Measurements from ENCODE around the gene OR4D10.
"Not testable (repeated sequence)": the region's sequence is repeated elsewhere in the genome, so short reads cannot be mapped to it uniquely, and the experiment has no call there.

The OR4D10 gene

DNA sequence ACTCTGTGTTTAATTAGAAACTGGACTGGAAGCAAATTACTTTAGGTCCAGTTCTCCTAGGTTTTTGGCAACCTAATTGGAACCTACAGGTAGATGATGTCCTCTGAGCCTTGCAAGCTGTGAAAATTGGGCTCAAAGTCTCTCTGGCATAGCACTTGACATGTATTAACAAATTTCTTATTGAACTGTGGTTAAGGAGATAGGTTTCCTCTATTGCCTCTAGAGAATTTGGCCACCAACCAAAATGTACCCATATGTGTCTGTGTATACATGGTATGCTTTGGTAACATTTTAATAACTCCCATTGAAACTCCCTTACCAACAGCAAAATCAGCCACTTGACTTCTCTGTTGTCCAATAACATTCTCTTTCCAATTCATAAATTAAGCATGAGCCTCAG lies at the start of gene OR4D10:
Gene OR4D10, plus strand, starts transcription at position 301 of the 400 bp plus-strand sequence. CDS start 4,115 bp downstream, outside the sequence.
- DNase-seq = no peak

DNA sequence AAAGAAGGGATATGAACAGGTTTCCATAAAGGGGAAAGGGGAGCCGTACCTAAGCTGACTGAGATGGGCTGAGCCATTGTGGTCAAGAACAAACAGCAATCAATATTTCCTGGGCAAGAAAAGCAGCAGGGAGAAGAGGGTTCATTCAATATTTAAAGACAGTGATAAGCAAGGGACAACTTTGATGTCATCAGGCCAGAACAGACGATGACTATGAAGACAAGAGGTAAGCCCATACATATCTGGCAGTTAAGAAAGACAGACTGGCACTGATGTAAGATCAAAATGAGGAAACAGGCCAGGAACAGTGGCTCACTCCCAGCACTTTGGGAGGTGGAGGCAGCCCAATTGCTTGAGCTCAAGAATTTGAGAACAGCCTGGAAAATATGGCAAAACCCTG lies 49.3 kb upstream of the OR4D10 start:
- no peak for DNase-seq

DNA sequence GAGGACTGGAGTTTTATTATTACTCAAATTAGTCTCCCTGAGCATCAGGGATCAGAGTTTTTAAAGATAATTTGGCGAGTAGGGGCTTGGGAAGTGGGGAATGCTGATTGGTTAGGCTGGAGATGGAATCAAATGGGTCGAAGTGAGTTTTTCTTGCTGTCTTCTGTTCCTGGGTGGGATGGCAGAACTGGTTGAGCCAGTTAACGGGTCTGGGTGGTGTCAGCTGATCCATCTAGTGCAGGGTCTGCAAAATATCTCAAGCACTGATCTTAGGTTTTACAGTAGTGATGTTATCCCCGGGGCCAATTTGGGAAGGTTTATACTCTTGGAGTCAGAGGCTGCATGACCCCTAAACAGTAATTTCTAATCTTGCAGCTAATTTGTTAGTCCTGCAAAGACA lies 48.0 kb upstream of the OR4D10 start:
- no peak for DNase-seq

- DNase-seq = no peak
These were observed 46.6 kb upstream of the OR4D10 start, which contains the start of gene OR5A2 for GRCh38 chr11:59426361-59427067. Gene OR5A2, minus strand, starts transcription at chr11:59426413. Its CDS starts 3,460 bp downstream, at chr11:59422953.

- DNase-seq = no peak
These were observed 46.1 kb upstream of the OR4D10 start for GRCh38 chr11:59427068-59427382.

DNA sequence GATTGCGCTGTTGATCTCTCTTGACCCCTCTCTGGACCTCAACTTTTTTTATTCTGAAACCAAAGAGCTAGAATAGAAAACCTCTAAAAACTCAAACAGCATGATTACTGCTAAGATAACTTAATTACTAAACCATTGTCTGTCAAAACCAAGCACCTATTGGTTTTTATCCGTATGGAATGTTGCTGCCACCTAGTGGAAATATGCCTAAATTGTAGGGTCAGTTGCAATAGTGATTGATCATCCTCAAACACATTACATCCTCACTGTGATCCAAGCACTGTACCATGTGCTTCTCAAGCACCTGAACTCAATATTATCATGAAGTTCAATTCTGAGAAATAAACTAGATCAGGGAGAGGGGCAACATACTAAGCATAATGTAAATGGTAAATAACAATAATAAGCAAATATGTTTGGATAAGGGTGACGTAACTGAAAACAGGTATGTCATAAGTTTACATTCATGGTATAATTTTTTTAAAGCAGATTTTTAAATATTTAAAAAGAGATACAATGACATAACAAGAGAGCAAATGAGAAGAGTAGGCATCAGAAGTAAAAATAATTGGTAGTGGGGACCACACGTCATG lies 43.1 kb upstream of the OR4D10 start:
- no peak for DNase-seq

- DNase-seq = no peak
These were observed 36.9 kb upstream of the OR4D10 start, which contains the start of gene OR5A1 for GRCh38 chr11:59436169-59436568. Gene OR5A1, plus strand, starts transcription at chr11:59436469. Its CDS starts 6,700 bp downstream, at chr11:59443169.

- DNase-seq = no peak
These were observed 35.3 kb upstream of the OR4D10 start for GRCh38 chr11:59437770-59438169.

DNA sequence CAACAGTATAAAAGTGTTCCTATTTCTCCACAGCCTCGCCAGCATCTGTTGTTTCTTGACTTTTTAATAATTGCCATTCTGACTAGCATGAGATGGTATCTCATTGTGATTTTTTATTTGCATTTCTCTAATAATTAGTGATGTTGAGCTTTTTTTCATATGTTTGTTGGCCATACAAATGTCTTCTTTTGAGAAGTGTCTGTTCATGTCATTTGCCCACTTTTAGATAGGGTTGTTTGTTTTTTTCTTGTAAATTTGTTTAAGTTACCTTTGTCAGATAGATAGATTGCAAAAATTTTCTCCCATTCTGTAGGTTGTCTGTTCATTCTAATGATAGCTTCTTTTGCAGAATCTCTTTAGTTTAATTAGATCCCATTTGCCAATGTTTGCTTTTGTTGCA lies 27.5 kb upstream of the OR4D10 start:
- not testable (repeated sequence) for DNase-seq

DNA sequence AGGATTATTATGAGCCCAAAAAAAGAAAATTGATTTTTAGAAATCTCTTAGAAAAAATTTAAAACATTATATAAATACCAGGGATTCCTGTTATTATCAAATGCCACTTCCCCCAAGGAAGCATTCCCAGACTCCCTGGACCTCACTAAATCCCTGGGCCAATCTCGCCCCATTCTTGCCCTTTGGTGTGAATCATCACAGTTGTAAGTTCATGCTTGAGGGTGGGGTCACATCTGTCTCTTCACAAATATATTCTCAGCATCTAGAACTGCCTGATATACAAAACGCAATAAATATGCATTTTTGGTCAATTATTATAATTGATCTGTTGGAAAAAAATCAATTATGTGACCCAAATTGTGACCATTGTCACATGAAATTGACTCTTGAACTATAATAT lies 24.6 kb upstream of the OR4D10 start:
- no peak for DNase-seq

- DNase-seq = no peak
These were observed 16.5 kb upstream of the OR4D10 start, which contains the start of gene OR4D6 for GRCh38 chr11:59456661-59457060. Gene OR4D6, plus strand, starts transcription at chr11:59456961. Its CDS starts 0 bp downstream, at chr11:59456961.

GRCh38 chr11:59459916-59460315 lies 13.2 kb upstream of the OR4D10 start:
- no peak for DNase-seq

DNA sequence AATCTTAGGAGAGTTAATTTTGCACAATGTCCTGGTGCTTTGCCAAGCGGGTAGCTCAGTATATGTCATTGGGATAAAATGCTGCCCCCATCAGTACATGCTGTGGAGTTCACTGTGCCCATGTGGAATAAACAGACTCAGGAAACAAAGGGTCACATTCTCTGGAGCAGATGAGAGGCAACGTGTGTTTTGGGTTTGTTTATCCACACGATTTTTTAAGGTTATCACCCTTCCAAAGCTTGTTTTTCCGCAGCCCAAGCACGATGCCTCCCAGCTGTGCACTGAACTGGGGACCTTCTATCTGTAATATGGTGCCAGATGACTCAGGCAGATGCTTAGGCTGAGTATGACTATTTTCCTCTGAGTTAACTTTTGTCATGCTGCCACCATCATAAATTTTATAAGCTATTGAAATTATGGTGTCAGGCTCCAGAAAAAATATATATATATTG lies 9.9 kb upstream of the OR4D10 start:
- DNase-seq = no peak

GRCh38 chr11:59475176-59475575 lies 2.1 kb downstream of the OR4D10 start:
- no peak for DNase-seq

DNA sequence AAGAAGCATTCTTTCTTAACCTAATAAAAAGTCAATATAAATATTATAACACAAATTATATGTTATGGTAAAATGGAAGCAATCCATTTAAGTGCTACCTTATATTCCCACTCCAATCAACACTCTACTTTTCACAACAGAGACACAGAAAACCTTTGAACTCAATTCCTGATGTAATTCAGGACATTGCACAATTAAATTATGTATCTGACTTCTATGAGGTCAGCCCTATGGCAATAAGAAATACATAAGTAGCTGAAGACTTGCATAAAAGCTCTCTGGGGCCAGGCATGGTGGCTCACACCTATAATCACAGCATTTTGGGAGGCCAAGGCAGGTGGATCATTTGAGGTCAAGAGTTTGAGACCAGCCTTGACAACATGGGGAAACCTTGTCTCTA lies 6.8 kb downstream of the OR4D10 start:
- no peak for DNase-seq

GRCh38 chr11:59480359-59480758 lies 7.2 kb downstream of the OR4D10 start:
- DNase-seq = no peak

DNA sequence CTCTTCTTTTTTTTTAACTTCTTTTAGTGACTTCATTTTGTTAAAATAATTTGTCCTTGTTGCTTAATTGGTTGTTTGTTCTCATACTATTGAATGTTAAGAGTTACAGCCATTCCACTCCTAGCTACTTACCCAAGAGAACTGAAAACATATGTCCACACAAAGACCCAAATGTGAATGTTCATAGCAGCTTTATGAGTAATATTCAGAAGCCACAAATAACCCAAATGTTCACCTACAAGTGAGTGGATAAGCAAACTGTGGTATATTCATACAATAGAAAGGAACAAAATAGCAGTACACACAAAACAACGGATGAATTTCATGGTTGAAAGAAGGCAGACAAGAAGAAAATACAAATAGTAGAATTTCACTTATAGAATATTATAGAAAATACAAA lies 28.8 kb downstream of the OR4D10 start:
- no peak for DNase-seq

DNA sequence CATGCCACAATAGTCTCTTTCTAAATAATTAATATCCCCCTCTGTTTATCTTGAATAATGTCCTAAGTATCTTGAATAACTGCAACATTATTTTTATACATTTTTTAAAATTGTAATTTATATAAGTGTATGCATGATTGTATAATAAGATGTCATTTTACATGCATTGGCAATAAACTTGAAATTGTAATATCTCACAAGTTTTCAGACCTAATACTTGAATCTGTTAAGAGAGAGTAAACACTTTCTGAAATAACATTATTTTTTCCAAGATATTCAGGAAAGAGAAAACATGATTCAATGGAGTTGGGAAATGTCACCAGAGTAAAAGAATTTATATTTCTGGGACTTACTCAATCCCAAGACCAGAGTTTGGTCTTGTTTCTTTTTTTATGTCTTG lies 30.2 kb downstream of the OR4D10 start, which contains the start of gene OR4D11:
Gene OR4D11, plus strand, starts transcription at position 301 of the 400 bp plus-strand sequence. Its CDS starts 0 bp downstream, at position 301.
- no peak for DNase-seq

DNA sequence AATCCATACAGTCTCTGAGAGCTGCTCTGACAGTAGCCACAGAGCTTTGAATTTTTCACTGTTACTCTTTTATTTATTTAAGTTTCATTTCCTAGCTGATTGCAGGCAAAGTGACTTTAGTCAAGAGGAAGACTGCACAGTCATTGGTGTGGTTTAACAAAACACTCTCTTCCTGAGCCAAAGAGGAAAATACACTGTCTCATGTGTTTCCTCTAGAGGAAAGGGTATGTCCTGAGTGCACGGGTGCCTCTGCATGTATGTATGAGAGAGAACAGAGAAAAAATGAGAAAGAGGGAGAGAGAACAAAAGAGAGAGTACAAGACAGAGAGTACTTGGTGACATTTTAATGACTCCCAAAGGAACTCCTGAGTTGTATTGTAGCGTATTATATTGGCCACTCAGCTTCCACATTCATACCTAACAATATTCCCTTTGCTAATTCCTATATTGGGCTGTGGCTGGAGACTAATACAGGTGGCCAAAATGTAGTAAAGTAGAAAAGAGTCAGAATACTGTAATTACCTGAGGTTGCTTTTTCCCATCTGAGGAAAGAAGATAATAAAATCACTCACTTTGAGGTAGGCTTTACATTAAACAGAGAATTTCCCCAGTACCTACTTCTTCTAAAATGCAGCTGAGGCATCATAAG lies 38.0 kb downstream of the OR4D10 start, which contains the start of gene OR4D9:
Gene OR4D9, plus strand, starts transcription at position 599 of the 649 bp plus-strand sequence. CDS start 3,374 bp downstream, outside the sequence.
- no peak for DNase-seq

- DNase-seq = no peak
These were observed 38.6 kb downstream of the OR4D10 start for GRCh38 chr11:59511675-59512074.

GRCh38 chr11:59520139-59520538 lies 47.0 kb downstream of the OR4D10 start:
- not testable (repeated sequence) for DNase-seq

DNA sequence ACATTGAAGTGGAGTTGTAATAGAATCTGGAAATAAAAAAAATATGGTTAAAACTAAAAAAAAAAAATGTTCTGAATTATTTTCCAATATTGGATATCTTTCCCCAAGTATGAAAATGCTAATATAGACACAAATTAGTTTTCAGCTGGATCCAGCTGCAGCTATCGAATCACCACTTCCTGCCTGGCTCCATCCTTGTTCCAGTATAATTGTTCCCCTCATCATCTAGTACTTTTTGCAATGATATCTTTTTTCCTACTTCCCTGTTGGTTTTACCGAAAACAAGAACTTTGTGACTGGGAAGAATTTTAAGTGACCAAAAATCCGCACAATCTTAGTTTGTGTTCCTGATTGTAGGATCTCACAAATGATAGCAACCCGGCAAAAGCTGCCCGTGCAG lies 47.6 kb downstream of the OR4D10 start:
- DNase-seq = no peak

GRCh38 chr11:59523541-59523940 lies 50.4 kb downstream of the OR4D10 start:
- DNase-seq = no peak

GRCh38 chr11:59528711-59529110 lies 55.6 kb downstream of the OR4D10 start:
- no peak for DNase-seq
